KG1 (cell line): ENCODE data around the gene TBC1D22A.

Experiments
- DNase-seq: peaks from one replicate; lab custom pipeline; 2025; lab: John Stamatoyannopoulos, UW

Gene TBC1D22A

GRCh38 chr22:47202819-47203553 is 440.5 kb downstream of the TBC1D22A start:
- DNase-seq = no peak

GRCh38 chr22:47203554-47203991 is 441.1 kb downstream of the TBC1D22A start:
- no peak for DNase-seq

GRCh38 chr22:47204002-47204979 is 441.8 kb downstream of the TBC1D22A start:
- DNase-seq = no peak

- DNase-seq = no peak
These were observed 442.6 kb downstream of the TBC1D22A start for GRCh38 chr22:47205081-47205491.

- no peak for DNase-seq
These were observed 443.1 kb downstream of the TBC1D22A start for GRCh38 chr22:47205554-47205953.

GRCh38 chr22:47206164-47206563 is 443.7 kb downstream of the TBC1D22A start:
- no peak for DNase-seq

- no peak for DNase-seq
These were observed 444.3 kb downstream of the TBC1D22A start for GRCh38 chr22:47206666-47207218.

GRCh38 chr22:47207387-47207786 is 444.9 kb downstream of the TBC1D22A start:
- no peak for DNase-seq

- DNase-seq = no peak
These were observed 445.6 kb downstream of the TBC1D22A start for GRCh38 chr22:47207846-47208554.

- no peak for DNase-seq
These were observed 446.2 kb downstream of the TBC1D22A start for GRCh38 chr22:47208630-47209029.

GRCh38 chr22:47209040-47209514 is 446.6 kb downstream of the TBC1D22A start:
- no peak for DNase-seq

- DNase-seq = no peak
These were observed 447.1 kb downstream of the TBC1D22A start for GRCh38 chr22:47209547-47210023.

GRCh38 chr22:47210112-47210657 is 447.7 kb downstream of the TBC1D22A start:
- DNase-seq = no peak

- no peak for DNase-seq
These were observed 448.2 kb downstream of the TBC1D22A start for GRCh38 chr22:47210686-47211085.

GRCh38 chr22:47213571-47214230 is 451.3 kb downstream of the TBC1D22A start:
- peak; percentile 5 for DNase-seq

GRCh38 chr22:47215851-47216250 is 453.4 kb downstream of the TBC1D22A start:
- DNase-seq = no peak

GRCh38 chr22:47218671-47219070 is 456.2 kb downstream of the TBC1D22A start:
- no peak for DNase-seq

GRCh38 chr22:47219789-47220188 is 457.3 kb downstream of the TBC1D22A start:
- DNase-seq = no peak

- no peak for DNase-seq
These were observed 458.3 kb downstream of the TBC1D22A start for GRCh38 chr22:47220752-47221151.

GRCh38 chr22:47221840-47222615 is 459.6 kb downstream of the TBC1D22A start:
- DNase-seq = no peak
